Measurements from ENCODE around the gene TXNDC17. TPM values are rescaled to one million over a fixed set of nuclear protein-coding genes. Genes with fewer than 3 reads are reported as not detected.

Gene TXNDC17
- total and polyA plus RNA-seq, 3 experiments from 2014 or later, result 98.0 to 110 (median 105) TPM

DNA sequence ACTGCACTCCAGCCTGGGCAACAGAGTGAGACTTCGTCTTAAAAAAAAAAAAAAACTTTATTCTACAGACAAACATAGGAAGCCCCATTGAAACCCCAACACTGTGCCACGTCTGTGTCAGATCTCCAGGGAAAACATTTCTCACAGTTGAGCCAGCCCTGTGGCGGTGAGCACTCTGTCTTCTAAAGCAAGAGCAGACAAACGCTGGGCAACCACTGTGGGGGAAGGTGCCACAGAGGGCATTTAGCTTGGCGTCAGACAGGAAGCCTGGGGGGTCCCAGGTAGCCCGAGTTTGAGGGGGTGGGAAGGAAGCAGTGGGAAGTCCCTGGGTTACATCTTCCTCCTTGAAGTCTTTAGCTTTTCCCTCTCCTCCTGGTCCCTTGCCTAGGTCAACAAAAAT, 26.7 kb downstream of the TXNDC17 start:
- Mint-ChIP-seq H3K9me3 (no peaks in the 10 kb centered on the region), H3K27me3 (no peaks in the 10 kb centered on the region), H3K4me1 (peaks cover 7 to 8% (median 7%) of the 10 kb centered on the region in 3 donors), H3K4me3 (no peak overlapping the region), H3K27ac (no peak overlapping the region), H3K36me3 (peaks cover 0 to 3% (median 2%) of the 10 kb centered on the region in 3 donors)
- no peaks in the 10 kb centered on the region for H3K9me3 ChIP-seq (ENCODE audit: low read length)
- no peaks in the 10 kb centered on the region for H3K4me1 ChIP-seq (ENCODE audit: insufficient read depth, low read length)
- DNase-seq, result no peak
- H3K36me3 ChIP-seq (ENCODE audit: insufficient read depth, low read length), result no peaks in the 10 kb centered on the region
- H3K27ac ChIP-seq (ENCODE audit: low read depth, low read length), result no peak overlapping the region
- CTCF ChIA-PET, result interaction anchor here (1.2 to 1.8 kb wide), 4 partner anchors 10 to 134 kb away, joined by 3 to 8 read pairs (median 4); no protein-coding TSS in a partner anchor
- POLR2A ChIA-PET, result no interaction called here
- H3K27me3 ChIP-seq (ENCODE audit: insufficient read depth, low read length, poor library complexity, severe bottlenecking), result no peaks in the 10 kb centered on the region
- H3K4me3 ChIP-seq (ENCODE audit: low read length), result no peak overlapping the region

DNA sequence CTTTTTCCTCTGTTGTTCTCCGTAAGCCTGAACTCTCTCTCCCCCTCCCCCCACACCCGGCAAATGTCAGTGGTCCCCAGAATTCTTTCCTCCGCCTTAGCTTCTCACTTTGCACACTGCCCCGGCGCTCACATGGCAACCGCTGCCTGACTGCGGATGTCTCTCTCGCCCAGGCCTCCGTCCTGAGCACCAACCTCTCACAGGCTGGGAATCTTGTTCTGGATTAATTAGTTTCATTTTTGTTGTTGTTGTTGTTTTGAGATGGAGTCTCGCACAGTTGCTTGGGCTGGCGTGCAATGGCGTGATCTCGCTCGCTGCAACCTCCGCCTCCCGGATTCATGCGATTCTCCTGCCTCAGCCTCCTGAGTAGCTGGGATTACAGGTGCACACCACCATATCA, 27.4 kb downstream of the TXNDC17 start:
- ChIA-PET POLR2A (no interaction called here), CTCF (interaction anchor here (1.8 kb wide), 1 partner anchor 130 kb away, joined by 5 read pairs; no protein-coding TSS in a partner anchor)
- H3K27ac ChIP-seq (ENCODE audit: low read depth, low read length), result no peak overlapping the region
- H3K4me1 ChIP-seq (ENCODE audit: insufficient read depth, low read length), result no peaks in the 10 kb centered on the region
- Mint-ChIP-seq H3K36me3 (peaks cover 0 to 1% (median 0%) of the 10 kb centered on the region in 3 donors), H3K27me3 (no peaks in the 10 kb centered on the region), H3K4me1 (peaks cover 7 to 8% (median 7%) of the 10 kb centered on the region in 3 donors), H3K27ac (peak overlapping the region in 1 of 8 donors; percentile 60), H3K4me3 (no peak overlapping the region), H3K9me3 (no peaks in the 10 kb centered on the region)
- no peaks in the 10 kb centered on the region for H3K9me3 ChIP-seq (ENCODE audit: low read length)
- DNase-seq, result no peak
- H3K4me3 ChIP-seq (ENCODE audit: low read length), result no peak overlapping the region
- H3K27me3 ChIP-seq (ENCODE audit: insufficient read depth, low read length, poor library complexity, severe bottlenecking), result no peaks in the 10 kb centered on the region
- no peaks in the 10 kb centered on the region for H3K36me3 ChIP-seq (ENCODE audit: insufficient read depth, low read length)

- POLR2A ChIA-PET, result no interaction called here
- Histone ChIP-seq H3K4me3 (ENCODE audit: low read length) (no peak overlapping the region), H3K36me3 (ENCODE audit: insufficient read depth, low read length) (no peaks in the 10 kb centered on the region), H3K9me3 (ENCODE audit: low read length) (no peaks in the 10 kb centered on the region), H3K27me3 (ENCODE audit: insufficient read depth, low read length, poor library complexity, severe bottlenecking) (no peaks in the 10 kb centered on the region), H3K27ac (ENCODE audit: low read depth, low read length) (no peak overlapping the region), H3K4me1 (ENCODE audit: insufficient read depth, low read length) (no peaks in the 10 kb centered on the region)
- H3K27ac Mint-ChIP-seq, result peak overlapping the region in 1 of 8 donors; percentile 38
- H3K36me3 Mint-ChIP-seq, result peaks cover 0 to 1% (median 0%) of the 10 kb centered on the region in 3 donors
- H3K27me3 Mint-ChIP-seq, result no peaks in the 10 kb centered on the region
- CTCF ChIA-PET, result no interaction called here
- DNase-seq, result no peak
- peaks cover 7 to 8% (median 7%) of the 10 kb centered on the region in 3 donors for H3K4me1 Mint-ChIP-seq
- H3K9me3 Mint-ChIP-seq, result no peaks in the 10 kb centered on the region
- H3K4me3 Mint-ChIP-seq, result no peak overlapping the region
Measured at GRCh38 chr17:6668727-6669425, 28.0 kb downstream of the TXNDC17 start.

- H3K36me3 ChIP-seq (ENCODE audit: insufficient read depth, low read length), result no peaks in the 10 kb centered on the region
- CTCF ChIA-PET, result no interaction called here
- POLR2A ChIA-PET, result no interaction called here
- H3K27me3 ChIP-seq (ENCODE audit: insufficient read depth, low read length, poor library complexity, severe bottlenecking), result no peaks in the 10 kb centered on the region
- peaks cover 7 to 8% (median 7%) of the 10 kb centered on the region in 3 donors for H3K4me1 Mint-ChIP-seq
- H3K36me3 Mint-ChIP-seq, result no peaks in the 10 kb centered on the region
- no peaks in the 10 kb centered on the region for H3K9me3 Mint-ChIP-seq
- no peaks in the 10 kb centered on the region for H3K27me3 Mint-ChIP-seq
- no peaks in the 10 kb centered on the region for H3K9me3 ChIP-seq (ENCODE audit: low read length)
- H3K27ac ChIP-seq (ENCODE audit: low read depth, low read length), result no peak overlapping the region
- no peak for DNase-seq
- no peak overlapping the region for H3K4me3 Mint-ChIP-seq
- H3K4me1 ChIP-seq (ENCODE audit: insufficient read depth, low read length), result no peaks in the 10 kb centered on the region
- peak overlapping the region in 2 of 8 donors; percentile 11 to 77 for H3K27ac Mint-ChIP-seq
- H3K4me3 ChIP-seq (ENCODE audit: low read length), result no peak overlapping the region
Measured at GRCh38 chr17:6669479-6670212, 28.8 kb downstream of the TXNDC17 start.

- H3K4me1 Mint-ChIP-seq, result peaks cover 7 to 8% (median 7%) of the 10 kb centered on the region in 3 donors
- no peak overlapping the region for H3K4me3 Mint-ChIP-seq
- no peaks in the 10 kb centered on the region for H3K36me3 ChIP-seq (ENCODE audit: insufficient read depth, low read length)
- H3K9me3 Mint-ChIP-seq, result no peaks in the 10 kb centered on the region
- no peak overlapping the region for H3K27ac Mint-ChIP-seq
- no peaks in the 10 kb centered on the region for H3K27me3 Mint-ChIP-seq
- no peak overlapping the region for H3K4me3 ChIP-seq (ENCODE audit: low read length)
- ChIA-PET CTCF (interaction anchor here (1.1 kb wide), 1 partner anchor 139 kb away, joined by 3 read pairs; no protein-coding TSS in a partner anchor), POLR2A (interaction anchor here (0.5 kb wide), 1 partner anchor 19 kb away, joined by 4 read pairs; the partner anchor contains the start of gene MED31)
- H3K27ac ChIP-seq (ENCODE audit: low read depth, low read length), result no peak overlapping the region
- no peaks in the 10 kb centered on the region for H3K36me3 Mint-ChIP-seq
- H3K4me1 ChIP-seq (ENCODE audit: insufficient read depth, low read length), result no peaks in the 10 kb centered on the region
- DNase-seq, result no peak
- H3K27me3 ChIP-seq (ENCODE audit: insufficient read depth, low read length, poor library complexity, severe bottlenecking), result no peaks in the 10 kb centered on the region
- no peaks in the 10 kb centered on the region for H3K9me3 ChIP-seq (ENCODE audit: low read length)
Measured at GRCh38 chr17:6670571-6670970, 29.7 kb downstream of the TXNDC17 start.

DNA sequence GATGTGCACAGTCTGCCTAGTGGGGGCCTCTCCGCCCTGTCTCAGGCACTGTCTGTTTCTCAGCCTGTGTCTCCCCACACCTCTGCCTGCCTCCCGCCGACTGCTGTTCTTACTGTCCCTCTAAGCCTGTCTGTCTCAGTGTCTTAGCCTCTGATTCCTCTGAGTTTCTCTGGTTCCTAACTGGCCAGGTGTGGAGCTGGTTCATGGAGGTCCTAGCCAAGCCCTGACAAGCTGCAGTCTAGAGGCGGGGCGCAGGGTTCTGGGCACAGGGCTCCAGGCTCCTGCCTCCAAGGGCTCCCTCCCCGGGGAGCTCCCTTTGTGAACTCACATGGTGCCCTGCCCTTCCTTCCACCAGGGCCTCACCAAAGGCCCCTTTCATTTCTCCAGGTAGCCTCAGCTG, 30.1 kb downstream of the TXNDC17 start:
- DNase-seq, result no peak
- Mint-ChIP-seq H3K27ac (no peak overlapping the region), H3K4me3 (no peak overlapping the region), H3K9me3 (no peaks in the 10 kb centered on the region), H3K36me3 (no peaks in the 10 kb centered on the region), H3K27me3 (no peaks in the 10 kb centered on the region), H3K4me1 (peaks cover 5 to 8% (median 6%) of the 10 kb centered on the region in 3 donors)
- CTCF ChIA-PET, result interaction anchor here (1.1 kb wide), 1 partner anchor 139 kb away, joined by 3 read pairs; no protein-coding TSS in a partner anchor
- Histone ChIP-seq H3K4me1 (ENCODE audit: insufficient read depth, low read length) (no peaks in the 10 kb centered on the region), H3K4me3 (ENCODE audit: low read length) (no peak overlapping the region), H3K27me3 (ENCODE audit: insufficient read depth, low read length, poor library complexity, severe bottlenecking) (no peaks in the 10 kb centered on the region), H3K9me3 (ENCODE audit: low read length) (no peaks in the 10 kb centered on the region), H3K27ac (ENCODE audit: low read depth, low read length) (no peak overlapping the region), H3K36me3 (ENCODE audit: insufficient read depth, low read length) (no peaks in the 10 kb centered on the region)
- POLR2A ChIA-PET, result interaction anchor here (0.5 kb wide), 1 partner anchor 20 kb away, joined by 4 read pairs; the partner anchor contains the start of gene MED31

GRCh38 chr17:6671431-6671830, 30.6 kb downstream of the TXNDC17 start:
- DNase-seq, result no peak
- Histone ChIP-seq H3K4me1 (ENCODE audit: insufficient read depth, low read length) (no peaks in the 10 kb centered on the region), H3K4me3 (ENCODE audit: low read length) (no peak overlapping the region), H3K9me3 (ENCODE audit: low read length) (no peaks in the 10 kb centered on the region), H3K27me3 (ENCODE audit: insufficient read depth, low read length, poor library complexity, severe bottlenecking) (no peaks in the 10 kb centered on the region), H3K36me3 (ENCODE audit: insufficient read depth, low read length) (no peaks in the 10 kb centered on the region), H3K27ac (ENCODE audit: low read depth, low read length) (no peak overlapping the region)
- H3K9me3 Mint-ChIP-seq, result no peaks in the 10 kb centered on the region
- CTCF ChIA-PET, result interaction anchor here (1.1 kb wide), 1 partner anchor 138 kb away, joined by 3 read pairs; no protein-coding TSS in a partner anchor
- peaks cover 3 to 8% (median 5%) of the 10 kb centered on the region in 3 donors for H3K4me1 Mint-ChIP-seq
- POLR2A ChIA-PET, result no interaction called here
- H3K27ac Mint-ChIP-seq, result no peak overlapping the region
- H3K27me3 Mint-ChIP-seq, result no peaks in the 10 kb centered on the region
- H3K4me3 Mint-ChIP-seq, result no peak overlapping the region
- no peaks in the 10 kb centered on the region for H3K36me3 Mint-ChIP-seq

- CTCF ChIA-PET, result no interaction called here
- peak overlapping the region in 1 of 8 donors; percentile 72 for H3K27ac Mint-ChIP-seq
- no peaks in the 10 kb centered on the region for H3K36me3 ChIP-seq (ENCODE audit: insufficient read depth, low read length)
Measured at GRCh38 chr17:6674586-6674985, 33.7 kb downstream of the TXNDC17 start.

More at GRCh38 chr17:6674586-6674985, 33.7 kb downstream of the TXNDC17 start:
- peaks cover 7% of the 10 kb centered on the region for H3K27me3 ChIP-seq (ENCODE audit: insufficient read depth, low read length, poor library complexity, severe bottlenecking)
- no peak overlapping the region for H3K27ac ChIP-seq (ENCODE audit: low read depth, low read length)
- H3K4me1 Mint-ChIP-seq, result peaks cover 5 to 15% (median 8%) of the 10 kb centered on the region in 3 donors
- peaks cover 10 to 15% of the 10 kb centered on the region in 2 donors for H3K27me3 Mint-ChIP-seq
- POLR2A ChIA-PET, result no interaction called here
- no peaks in the 10 kb centered on the region for H3K9me3 Mint-ChIP-seq
- no peaks in the 10 kb centered on the region for H3K36me3 Mint-ChIP-seq
- peaks cover 9% of the 10 kb centered on the region for H3K4me1 ChIP-seq (ENCODE audit: insufficient read depth, low read length)
- H3K9me3 ChIP-seq (ENCODE audit: low read length), result no peaks in the 10 kb centered on the region
- no peak overlapping the region for H3K4me3 Mint-ChIP-seq
- DNase-seq, result no peak
- no peak overlapping the region for H3K4me3 ChIP-seq (ENCODE audit: low read length)
